ENCODE measurements around the gene ITPR1.

ITPR1 gene

GRCh38 chr3:4497843-4498324 lies 4.7 kb downstream of the ITPR1 start:
- ChIA-PET POLR2A (no interaction called here), CTCF (no interaction called here)
- no peak for DNase-seq (ENCODE audit: extremely low spot score)
- TF ChIP-seq PKNOX1 (IDR thresholded peaks at IDR 0.05) (no peak), FOXK2 (IDR thresholded peaks at IDR 0.05) (no peak), LEF1 (IDR thresholded peaks at IDR 0.05; ENCODE audit: borderline replicate concordance) (no peak), FOXA1 (IDR thresholded peaks at IDR 0.05) (no peak), L3MBTL2 (conservative IDR thresholded peaks at IDR 0.05) (no peak), TARDBP (IDR thresholded peaks at IDR 0.05) (no peak), FOXM1 (IDR thresholded peaks at IDR 0.05; ENCODE audit: borderline replicate concordance) (no peak), ARNT (IDR thresholded peaks at IDR 0.05) (no peak), SUZ12 (IDR thresholded peaks at IDR 0.05) (no peak), SP1 (IDR thresholded peaks at IDR 0.05) (no peak), NFRKB (IDR thresholded peaks at IDR 0.05) (no peak), HDGF (IDR thresholded peaks at IDR 0.05; ENCODE audit: borderline replicate concordance) (no peak), ZNF384 (IDR thresholded peaks at IDR 0.05) (no peak), BHLHE40 (IDR thresholded peaks at IDR 0.05; ENCODE audit: borderline replicate concordance) (no peak), ELF4 (IDR thresholded peaks at IDR 0.05) (no peak), CTBP1 (IDR thresholded peaks at IDR 0.05; ENCODE audit: borderline replicate concordance) (no peak)

DNA sequence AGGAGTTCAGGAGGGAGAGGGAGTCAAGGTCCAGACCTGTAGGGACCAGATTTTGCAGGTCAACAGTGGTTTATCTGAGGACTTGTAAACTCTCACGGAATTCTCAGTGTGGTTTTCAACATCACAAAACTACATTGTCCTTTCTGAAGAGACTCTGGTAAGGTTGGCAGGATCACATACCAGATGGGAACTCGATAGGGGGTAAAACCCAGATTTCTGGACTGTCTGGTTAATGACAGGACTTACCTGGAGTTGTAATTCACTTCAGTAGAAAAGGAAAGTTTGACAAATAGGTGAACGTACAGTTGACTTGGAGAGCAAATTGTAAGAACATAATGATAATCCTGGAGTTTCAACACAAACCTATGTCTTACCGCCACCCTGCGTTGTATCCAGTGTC lies 5.3 kb downstream of the ITPR1 start:
- no peak for TF ChIP-seq ZNF384 (IDR thresholded peaks at IDR 0.05)
- TF ChIP-seq L3MBTL2 (conservative IDR thresholded peaks at IDR 0.05), result no peak
- TF ChIP-seq CTBP1 (IDR thresholded peaks at IDR 0.05; ENCODE audit: borderline replicate concordance), result no peak
- no peak for TF ChIP-seq ELF4 (IDR thresholded peaks at IDR 0.05)
- no peak for TF ChIP-seq SUZ12 (IDR thresholded peaks at IDR 0.05)
- TF ChIP-seq ARNT (IDR thresholded peaks at IDR 0.05), result no peak
- CTCF ChIA-PET, result no interaction called here
- POLR2A ChIA-PET, result no interaction called here
- no peak for DNase-seq (ENCODE audit: extremely low spot score)

DNA sequence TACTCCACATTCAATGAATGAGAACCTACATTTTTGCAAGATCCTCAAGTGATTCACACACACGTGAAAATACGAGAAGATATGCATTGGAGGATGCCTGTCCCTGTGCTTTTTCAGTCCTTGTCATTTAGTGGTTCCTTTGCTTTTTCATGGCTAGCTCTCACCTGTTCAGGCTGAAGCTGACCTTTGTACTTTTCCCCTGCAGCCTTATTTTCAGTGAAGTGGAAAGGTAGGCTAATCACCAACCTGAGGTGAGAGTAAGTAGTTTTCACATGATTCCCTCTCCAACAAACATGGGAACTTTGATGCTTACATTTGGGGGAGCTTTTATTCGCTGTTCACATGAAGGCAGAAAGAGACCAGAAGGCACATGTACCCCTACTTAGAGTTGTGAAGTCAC lies 8.3 kb downstream of the ITPR1 start:
- DNase-seq (ENCODE audit: extremely low spot score), result no peak
- TF ChIP-seq CTBP1 (IDR thresholded peaks at IDR 0.05; ENCODE audit: borderline replicate concordance) (no peak), SUZ12 (IDR thresholded peaks at IDR 0.05) (no peak), NFRKB (IDR thresholded peaks at IDR 0.05) (no peak), ELF4 (IDR thresholded peaks at IDR 0.05) (no peak), ZNF384 (IDR thresholded peaks at IDR 0.05) (no peak), FOXA1 (IDR thresholded peaks at IDR 0.05) (no peak)
- ChIA-PET CTCF (no interaction called here), POLR2A (interaction anchor here (1.5 kb wide), 1 partner anchor 8 kb away, joined by 9 read pairs; the partner anchor contains the start of gene ITPR1)

GRCh38 chr3:4501927-4502326 lies 8.8 kb downstream of the ITPR1 start:
- ChIA-PET CTCF (no interaction called here), POLR2A (interaction anchor here (1.5 kb wide), 1 partner anchor 8 kb away, joined by 9 read pairs; the partner anchor contains the start of gene ITPR1)
- DNase-seq (ENCODE audit: extremely low spot score), result no peak
- TF ChIP-seq FOXK2 (IDR thresholded peaks at IDR 0.05), result no peak
- no peak for TF ChIP-seq NFRKB (IDR thresholded peaks at IDR 0.05)
- no peak for TF ChIP-seq ARNT (IDR thresholded peaks at IDR 0.05)
- TF ChIP-seq BHLHE40 (IDR thresholded peaks at IDR 0.05; ENCODE audit: borderline replicate concordance), result no peak
- no peak for TF ChIP-seq L3MBTL2 (conservative IDR thresholded peaks at IDR 0.05)
- TF ChIP-seq LEF1 (IDR thresholded peaks at IDR 0.05; ENCODE audit: borderline replicate concordance), result no peak
- TF ChIP-seq FOXM1 (IDR thresholded peaks at IDR 0.05; ENCODE audit: borderline replicate concordance), result no peak
- no peak for TF ChIP-seq TARDBP (IDR thresholded peaks at IDR 0.05)
- no peak for TF ChIP-seq PKNOX1 (IDR thresholded peaks at IDR 0.05)
- TF ChIP-seq CTBP1 (IDR thresholded peaks at IDR 0.05; ENCODE audit: borderline replicate concordance), result no peak
- TF ChIP-seq HDGF (IDR thresholded peaks at IDR 0.05; ENCODE audit: borderline replicate concordance), result no peak
- no peak for TF ChIP-seq ELF4 (IDR thresholded peaks at IDR 0.05)
- TF ChIP-seq SUZ12 (IDR thresholded peaks at IDR 0.05), result no peak

GRCh38 chr3:4503050-4503449 lies 9.9 kb downstream of the ITPR1 start:
- TF ChIP-seq HDGF (IDR thresholded peaks at IDR 0.05; ENCODE audit: borderline replicate concordance) (no peak), ELF4 (IDR thresholded peaks at IDR 0.05) (no peak), FOXA1 (IDR thresholded peaks at IDR 0.05) (no peak), BHLHE40 (IDR thresholded peaks at IDR 0.05; ENCODE audit: borderline replicate concordance) (no peak), SUZ12 (IDR thresholded peaks at IDR 0.05) (no peak), PKNOX1 (IDR thresholded peaks at IDR 0.05) (no peak), FOXK2 (IDR thresholded peaks at IDR 0.05) (no peak), CTBP1 (IDR thresholded peaks at IDR 0.05; ENCODE audit: borderline replicate concordance) (no peak)
- CTCF ChIA-PET, result interaction anchor here (0.6 kb wide), 2 partner anchors 42 to 129 kb away, joined by 3 read pairs; no protein-coding TSS in a partner anchor
- DNase-seq (ENCODE audit: extremely low spot score), result no peak
- POLR2A ChIA-PET, result interaction anchor here (2.1 kb wide), 1 partner anchor 9 kb away, joined by 17 read pairs; the partner anchor contains the start of gene ITPR1

DNA sequence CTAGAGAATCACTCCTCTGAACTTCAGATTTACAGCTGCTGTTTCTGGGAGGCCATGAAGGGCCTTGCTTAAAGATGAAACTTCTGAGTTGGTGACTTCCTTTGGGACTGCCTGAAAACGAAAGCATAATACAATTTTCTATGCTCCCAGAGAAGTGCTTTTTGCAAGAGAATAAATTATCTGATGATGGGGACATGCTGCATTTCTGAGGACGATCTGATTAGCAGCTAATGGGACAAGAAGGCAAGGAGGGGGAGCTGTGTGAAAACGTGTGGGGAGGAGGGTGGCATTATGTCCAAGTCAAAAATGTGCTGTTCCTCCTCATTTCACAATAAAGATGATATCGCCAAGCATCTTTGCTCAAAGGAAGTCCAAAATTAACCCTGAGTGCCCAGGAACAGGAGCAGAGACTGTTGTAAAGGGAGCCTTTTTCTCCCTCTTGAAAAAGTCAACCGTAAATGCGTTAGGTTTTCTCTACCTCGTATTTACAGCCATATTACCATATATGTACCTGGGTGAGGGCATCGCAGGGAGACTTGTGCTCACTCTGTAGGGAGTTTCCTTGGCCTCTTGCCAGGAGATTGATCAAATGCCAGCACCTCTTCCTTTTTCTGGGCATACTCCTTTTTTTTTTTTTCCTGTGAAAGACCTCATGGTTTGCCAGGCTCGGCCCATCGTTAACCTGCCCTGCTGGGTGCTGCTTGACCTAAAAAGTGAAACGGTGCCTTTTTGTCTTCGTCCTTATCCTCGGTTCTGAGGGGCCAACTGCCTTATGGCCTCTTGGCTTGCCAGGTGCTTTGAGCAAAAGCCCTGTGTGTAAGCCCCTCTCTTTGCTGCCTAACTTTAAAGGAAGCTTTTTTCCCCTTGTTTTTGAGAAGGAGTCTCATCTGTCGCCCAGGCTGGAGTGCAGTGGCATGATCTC lies 11.5 kb downstream of the ITPR1 start:
- CTCF ChIA-PET, result interaction anchor here (0.6 to 0.7 kb wide), 2 partner anchors 30 to 152 kb away, joined by 3 read pairs; no protein-coding TSS in a partner anchor
- POLR2A ChIA-PET, result interaction anchor here (1.1 to 2.1 kb wide), 2 partner anchors 11 to 13 kb away, joined by 3 to 17 read pairs; partner anchors contain the start of gene ITPR1
- TF ChIP-seq FOXM1 (IDR thresholded peaks at IDR 0.05; ENCODE audit: borderline replicate concordance) (no peak), BHLHE40 (IDR thresholded peaks at IDR 0.05; ENCODE audit: borderline replicate concordance) (no peak), FOXK2 (IDR thresholded peaks at IDR 0.05) (no peak)
- no peak for DNase-seq (ENCODE audit: extremely low spot score)

Measured in HEK293T (cell line).